AG09319 (cell line): ENCODE results near the gene SSB.

ENCODE experiments used
- DNase-seq: peaks from one replicate; pipeline ENCODE4 v3.0.0-alpha.2; 2010; ENCODE audit warnings: low read depth; ENCODE audit errors: extremely low read depth
- TF ChIP-seq, protein P1 (sequence below): IDR thresholded peaks from 2 replicates; pipeline ENCODE4 v1.5.1; 2011; ENCODE audit warnings: low read depth, mild to moderate bottlenecking, inconsistent platforms, low read length, moderate library complexity

The SSB gene

DNA sequence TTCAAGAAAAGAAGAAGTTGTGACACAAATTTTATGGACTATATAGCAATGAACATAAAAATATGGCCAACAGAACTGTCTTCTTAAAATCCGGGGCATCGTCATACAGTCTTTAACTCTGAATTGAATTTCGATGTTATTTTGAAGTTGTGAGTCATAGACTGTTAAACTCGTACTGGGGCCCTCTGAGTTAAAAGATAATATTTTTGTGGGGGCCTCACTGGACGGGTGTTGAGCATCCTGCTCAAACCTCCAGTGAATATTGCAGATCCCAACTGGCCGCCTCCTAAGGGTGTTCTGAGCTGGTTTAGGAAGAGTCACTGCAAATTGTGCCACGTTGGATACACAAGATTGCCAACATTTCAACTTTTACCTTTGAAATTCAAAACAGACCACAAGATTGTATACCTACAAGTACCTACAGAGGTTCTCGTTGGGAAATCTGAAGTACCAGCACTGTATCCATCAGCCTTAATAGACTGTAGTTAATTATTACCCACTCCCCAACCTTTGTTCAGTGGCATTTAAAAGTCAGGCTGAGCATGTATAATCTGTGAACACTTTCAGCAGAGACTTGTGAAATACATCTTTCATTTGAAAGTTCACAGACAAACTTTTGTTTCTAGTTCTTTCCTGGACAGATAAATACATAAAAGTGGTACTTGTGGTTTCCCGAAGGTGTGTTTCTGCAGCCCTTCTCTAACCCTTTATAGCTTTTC lies 37.3 kb upstream of the SSB start:
- no peak for DNase-seq
- TF ChIP-seq, protein P1, sequence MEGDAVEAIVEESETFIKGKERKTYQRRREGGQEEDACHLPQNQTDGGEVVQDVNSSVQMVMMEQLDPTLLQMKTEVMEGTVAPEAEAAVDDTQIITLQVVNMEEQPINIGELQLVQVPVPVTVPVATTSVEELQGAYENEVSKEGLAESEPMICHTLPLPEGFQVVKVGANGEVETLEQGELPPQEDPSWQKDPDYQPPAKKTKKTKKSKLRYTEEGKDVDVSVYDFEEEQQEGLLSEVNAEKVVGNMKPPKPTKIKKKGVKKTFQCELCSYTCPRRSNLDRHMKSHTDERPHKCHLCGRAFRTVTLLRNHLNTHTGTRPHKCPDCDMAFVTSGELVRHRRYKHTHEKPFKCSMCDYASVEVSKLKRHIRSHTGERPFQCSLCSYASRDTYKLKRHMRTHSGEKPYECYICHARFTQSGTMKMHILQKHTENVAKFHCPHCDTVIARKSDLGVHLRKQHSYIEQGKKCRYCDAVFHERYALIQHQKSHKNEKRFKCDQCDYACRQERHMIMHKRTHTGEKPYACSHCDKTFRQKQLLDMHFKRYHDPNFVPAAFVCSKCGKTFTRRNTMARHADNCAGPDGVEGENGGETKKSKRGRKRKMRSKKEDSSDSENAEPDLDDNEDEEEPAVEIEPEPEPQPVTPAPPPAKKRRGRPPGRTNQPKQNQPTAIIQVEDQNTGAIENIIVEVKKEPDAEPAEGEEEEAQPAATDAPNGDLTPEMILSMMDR, result no peak

DNA sequence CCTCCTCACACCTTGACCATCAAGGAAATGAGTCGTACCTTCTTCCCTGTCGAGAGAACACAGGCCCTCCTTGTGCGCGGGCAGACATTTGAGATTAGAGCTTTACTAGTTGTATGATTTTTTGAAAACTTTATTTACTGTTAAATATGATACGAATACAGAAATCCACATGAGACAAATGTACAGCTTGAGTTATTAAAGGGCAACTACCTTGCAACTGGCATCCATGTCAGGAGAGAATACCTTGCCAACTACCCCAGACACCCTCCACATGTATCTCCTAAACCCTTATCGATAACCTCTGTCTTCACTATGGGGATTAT lies 36.7 kb upstream of the SSB start:
- TF ChIP-seq, protein P1, result no peak
- no peak for DNase-seq

DNA sequence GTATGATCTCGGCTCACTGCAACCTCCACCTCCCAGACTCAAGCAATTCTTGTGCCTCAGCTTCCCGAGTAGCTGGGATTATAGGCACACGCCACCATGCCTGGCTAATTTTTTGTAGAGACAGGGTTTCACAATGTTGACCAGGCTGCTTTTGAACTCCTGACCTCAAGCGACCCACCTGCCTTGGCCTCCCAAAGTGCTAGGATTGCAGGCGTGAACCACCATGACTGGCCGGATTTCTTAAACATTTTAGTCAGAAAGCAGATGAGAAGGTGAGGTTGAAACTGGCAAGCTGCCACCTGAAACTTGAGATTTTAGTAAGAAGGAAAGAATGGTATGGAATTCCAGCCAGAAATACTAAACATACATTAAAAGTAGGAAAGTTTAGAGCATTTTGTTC lies 33.1 kb upstream of the SSB start:
- TF ChIP-seq, protein P1, result no peak
- DNase-seq, result no peak

DNA sequence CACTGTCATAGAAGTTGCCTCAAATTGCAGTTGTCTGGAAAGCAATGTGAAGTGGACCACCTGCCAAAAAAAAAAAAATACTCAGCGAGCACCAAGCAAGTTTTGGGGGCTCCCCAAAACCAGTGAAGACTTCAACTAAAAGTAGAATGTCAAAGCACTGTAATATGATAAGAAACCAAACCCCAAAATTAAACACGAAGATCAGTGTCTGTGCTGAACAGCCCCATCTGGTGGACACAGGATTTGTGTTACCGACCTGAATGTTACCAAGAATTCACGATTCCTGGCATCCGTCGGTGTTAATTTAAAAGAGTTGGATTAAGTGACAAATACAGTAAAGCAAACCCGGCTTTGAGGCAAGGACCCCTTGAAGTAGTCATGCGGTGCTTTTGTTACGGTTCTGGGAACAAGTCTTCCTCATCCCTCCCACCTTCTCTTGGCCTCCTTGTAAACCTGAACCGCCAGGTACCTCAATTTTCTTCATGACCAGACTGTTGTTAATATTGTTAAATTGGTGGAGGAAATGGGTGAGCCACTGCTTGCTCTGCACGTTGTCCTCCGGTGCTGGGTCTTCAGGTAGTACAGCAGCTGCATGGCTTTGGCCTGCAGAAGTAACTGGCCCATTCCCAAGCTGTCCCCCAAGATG lies 31.3 kb upstream of the SSB start:
- TF ChIP-seq, protein P1, result peak; percentile 74
- DNase-seq, result peak; percentile 14

DNA sequence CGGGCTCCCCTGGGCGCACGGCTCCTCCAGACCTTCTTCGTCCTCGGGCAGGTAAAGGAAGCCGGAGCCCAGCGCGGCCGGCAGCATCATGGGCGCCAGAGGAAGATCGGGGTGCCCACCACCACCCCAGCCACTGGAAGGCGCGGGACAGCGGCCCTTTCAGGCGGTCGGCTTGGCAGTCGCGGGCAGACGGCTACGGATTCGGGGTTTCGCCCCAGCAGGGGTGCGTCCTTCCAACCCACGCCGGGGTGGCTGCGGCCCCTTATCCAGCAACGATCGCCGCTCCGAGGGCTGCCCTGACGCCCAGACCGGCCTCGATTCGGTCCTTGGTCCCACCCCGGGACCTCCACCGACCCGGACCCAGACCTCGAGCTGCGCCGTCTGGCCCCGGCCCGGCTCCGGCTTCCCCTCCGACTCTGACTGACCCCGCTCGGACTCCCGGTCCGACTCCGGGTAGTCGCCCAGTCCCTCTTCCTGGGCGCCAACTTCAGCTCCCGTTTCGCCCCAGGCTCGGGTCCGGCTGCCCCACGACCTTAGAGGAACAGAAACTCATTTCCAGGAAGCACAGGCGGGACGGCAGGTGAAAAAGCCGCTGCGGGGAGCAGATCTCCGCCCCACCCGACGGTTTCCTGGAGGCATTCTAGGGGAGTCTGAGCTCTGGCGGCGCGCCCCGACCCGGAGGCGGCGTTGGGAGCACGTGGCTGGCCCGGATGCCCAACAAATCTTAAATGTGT lies 30.2 kb upstream of the SSB start:
- DNase-seq, result no peak
- TF ChIP-seq, protein P1, result no peak

DNA sequence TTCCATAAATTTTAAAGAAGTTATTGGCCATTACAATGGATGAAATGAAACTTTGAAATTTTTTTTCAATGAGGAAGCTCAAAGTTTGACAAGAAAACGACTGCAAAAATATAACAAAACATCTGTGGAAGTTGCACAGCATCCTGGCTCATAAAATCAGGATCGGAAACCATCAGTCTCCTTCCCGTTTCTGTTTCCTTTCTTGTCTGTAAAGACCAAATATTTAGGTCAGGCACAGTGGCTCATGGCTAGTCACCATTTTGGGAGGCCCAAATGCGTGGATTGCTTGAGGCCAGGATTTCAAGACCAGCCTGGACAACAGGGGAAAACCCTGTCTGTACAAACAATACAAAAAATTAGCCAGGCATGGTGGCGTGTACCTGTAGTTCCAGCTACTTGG lies 27.6 kb upstream of the SSB start:
- DNase-seq, result no peak
- TF ChIP-seq, protein P1, result no peak

DNA sequence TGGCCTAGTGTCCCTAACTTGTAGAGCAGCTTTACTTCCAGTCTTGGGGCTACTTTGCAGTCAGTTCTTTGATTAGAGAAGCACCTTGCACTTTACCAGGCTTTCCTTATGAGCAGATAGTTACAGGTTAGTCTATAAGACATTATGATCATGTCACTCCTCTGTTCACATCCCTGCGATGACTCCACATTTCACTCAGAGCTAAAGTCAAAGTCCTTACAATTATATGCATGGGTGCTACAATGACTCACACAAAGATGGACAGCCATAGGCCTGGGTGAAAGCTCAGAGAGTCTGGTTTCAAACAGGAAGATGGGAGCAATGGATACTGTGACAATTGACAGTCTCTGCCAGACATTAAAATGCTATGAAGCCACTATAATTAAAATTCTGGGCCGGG lies 27.1 kb upstream of the SSB start:
- no peak for DNase-seq
- TF ChIP-seq, protein P1, result no peak
